ENCODE measurements around the gene GRIK5.
"Not testable (repeated sequence)": the region's sequence is repeated elsewhere in the genome, so short reads cannot be mapped to it uniquely, and the experiment has no call there.

GRIK5 gene

DNA sequence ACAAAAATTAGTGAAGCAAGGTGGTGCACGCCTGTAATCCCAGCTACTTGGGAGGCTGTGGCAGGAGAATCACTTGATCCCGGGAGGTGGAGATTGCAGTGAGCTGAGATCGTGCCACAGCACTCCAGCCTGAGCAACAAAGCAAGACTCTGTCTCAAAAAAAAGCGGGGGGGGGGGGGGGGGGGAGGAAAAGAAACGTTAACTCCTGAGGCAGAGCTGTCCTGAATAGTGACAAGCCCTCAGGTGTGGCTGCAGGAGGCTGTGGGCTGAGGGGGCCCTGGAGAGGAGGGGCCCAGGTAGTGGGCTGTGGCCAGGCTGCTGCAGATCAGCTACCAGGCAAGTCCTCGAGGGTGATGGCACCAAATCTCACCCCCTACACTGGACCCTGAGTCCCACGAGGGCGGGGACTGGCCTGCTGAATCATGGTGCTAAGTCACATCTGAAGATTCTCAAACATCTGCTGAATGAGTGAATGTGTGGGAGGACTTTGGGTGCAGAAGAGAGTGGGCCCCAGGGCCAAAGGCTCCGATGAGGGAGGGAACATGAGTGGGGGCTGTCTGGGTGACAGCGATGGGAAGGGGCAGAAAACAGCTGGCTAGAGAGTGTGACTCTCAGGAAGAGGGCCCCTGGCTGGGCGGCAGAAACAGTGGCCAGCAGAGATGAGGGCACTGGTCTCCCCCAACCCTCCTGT is 51.4 kb downstream of the GRIK5 start:
- no peak for DNase-seq (ENCODE audit: low read depth in 1 of 2, low spot score in 1 of 2)

DNA sequence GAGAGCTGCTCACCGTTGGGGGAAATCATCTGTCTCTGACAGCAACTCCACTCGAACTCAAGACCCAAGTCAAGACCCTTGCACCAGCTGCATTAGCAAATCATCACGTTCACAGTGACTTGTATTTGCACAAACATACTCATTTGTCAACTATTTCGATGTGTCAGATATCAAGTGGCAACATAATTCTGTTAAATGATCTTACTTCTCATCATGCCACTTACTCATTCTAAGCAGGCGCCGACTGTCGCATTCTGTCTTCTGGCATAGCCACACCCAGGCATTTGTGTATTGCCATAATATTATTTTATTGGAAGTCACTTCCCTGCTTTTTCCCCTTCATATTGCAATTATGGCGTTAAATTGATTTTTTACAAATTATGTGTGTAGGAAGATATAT is 53.0 kb downstream of the GRIK5 start:
- no peak for DNase-seq (ENCODE audit: low read depth in 1 of 2, low spot score in 1 of 2)

DNA sequence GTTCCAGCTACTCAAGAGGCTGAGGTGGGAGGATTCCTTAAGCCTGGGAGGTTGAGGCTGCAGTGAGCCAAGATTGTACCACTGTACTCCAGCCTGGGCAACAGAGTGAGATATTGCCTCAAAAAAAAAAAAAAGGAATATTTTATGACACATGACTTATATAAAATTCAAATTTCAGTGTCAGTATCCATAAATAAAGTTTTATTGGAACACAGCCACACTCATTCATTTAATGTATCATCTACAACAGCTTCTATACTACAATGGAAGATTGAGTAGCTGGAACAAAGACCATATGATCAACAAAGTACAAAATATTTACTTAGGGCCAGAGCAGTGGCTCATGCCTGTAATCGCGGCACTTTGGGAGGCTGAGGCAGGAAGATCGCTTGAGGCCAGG is 57.3 kb downstream of the GRIK5 start:
- not testable (repeated sequence) for DNase-seq (ENCODE audit: low read depth in 1 of 2, low spot score in 1 of 2)

DNA sequence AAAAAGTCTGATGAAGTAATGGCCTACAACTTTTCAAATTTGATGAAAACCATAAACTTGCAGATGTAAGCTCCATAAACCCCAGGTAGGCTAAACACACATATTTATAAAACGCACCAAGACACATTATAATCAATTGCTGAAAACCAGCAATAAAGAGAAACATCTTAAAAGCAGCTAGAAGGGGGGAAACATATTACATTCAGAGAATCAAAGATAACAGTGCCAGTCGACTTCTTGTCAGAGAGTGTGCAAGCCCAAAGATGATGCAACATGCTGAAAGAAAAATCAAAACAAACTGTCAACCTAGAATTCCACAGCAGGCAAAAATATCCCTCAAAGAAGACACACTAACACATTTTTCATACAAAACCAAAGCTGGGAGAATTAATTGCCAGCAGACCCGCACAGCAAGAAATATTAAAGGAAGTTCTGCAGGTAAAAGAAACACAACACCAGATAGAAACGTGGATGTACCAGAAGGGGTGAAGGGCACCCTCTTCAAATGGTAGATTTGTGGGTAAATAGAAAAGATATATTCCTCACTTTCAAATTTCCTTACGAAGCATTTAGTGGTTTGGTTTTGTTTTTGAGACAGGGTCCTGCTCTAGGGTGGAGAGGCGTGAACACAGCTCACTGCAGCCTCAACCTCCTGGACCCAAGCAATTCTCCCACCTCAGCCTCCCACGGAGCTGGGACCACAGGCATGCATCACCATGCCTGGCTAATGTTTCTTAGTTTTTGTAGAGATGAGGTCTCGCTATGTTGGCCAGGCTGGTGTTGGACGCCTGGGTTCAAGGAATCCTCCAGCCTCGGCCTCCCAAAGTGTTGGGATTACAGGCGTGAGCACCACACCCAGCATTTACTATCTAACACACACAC is 59.5 kb downstream of the GRIK5 start:
- no peak for DNase-seq (ENCODE audit: low read depth in 1 of 2, low spot score in 1 of 2)

DNA sequence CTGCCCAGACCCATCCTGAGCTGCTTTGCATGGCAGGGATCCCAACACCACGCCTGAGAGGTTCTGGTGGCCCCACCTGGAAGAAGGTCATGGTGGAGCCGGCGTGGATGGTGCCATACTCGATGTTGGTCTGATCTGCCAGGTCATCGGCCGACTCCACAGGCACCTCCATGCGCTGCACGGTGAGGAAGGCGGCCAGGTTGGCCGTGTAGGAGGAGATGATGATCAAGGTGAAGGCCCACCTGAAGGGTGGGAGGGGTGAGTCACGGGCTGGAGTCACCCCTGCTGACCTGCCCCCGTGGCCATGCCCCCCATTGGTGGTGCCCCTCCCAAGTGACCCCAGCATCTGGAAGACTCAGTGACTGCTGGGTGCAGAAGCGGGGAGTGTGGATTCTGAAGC is 63.4 kb downstream of the GRIK5 start:
- DNase-seq (ENCODE audit: low read depth in 1 of 2, low spot score in 1 of 2) = no peak

DNA sequence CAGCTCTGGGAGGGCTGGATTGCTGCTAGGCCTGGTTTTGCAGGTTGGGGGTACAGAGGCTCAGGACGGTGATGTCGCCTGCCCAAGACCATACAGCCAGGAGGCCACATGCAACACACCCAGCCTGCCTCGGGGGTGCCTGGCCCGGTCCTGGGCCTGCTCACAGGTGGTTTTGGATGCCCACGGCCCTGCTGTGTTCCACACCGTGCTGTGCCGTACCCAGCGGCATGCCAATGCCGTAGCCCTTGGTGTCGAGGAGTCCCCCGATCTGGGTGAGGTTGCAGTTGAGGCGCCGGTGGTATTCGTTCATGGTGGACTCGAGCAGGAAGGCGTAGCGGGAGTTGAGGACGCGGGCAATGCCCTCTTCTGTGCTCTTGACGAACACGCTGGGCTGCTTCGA is 64.5 kb downstream of the GRIK5 start:
- no peak for DNase-seq (ENCODE audit: low read depth in 1 of 2, low spot score in 1 of 2)

DNA sequence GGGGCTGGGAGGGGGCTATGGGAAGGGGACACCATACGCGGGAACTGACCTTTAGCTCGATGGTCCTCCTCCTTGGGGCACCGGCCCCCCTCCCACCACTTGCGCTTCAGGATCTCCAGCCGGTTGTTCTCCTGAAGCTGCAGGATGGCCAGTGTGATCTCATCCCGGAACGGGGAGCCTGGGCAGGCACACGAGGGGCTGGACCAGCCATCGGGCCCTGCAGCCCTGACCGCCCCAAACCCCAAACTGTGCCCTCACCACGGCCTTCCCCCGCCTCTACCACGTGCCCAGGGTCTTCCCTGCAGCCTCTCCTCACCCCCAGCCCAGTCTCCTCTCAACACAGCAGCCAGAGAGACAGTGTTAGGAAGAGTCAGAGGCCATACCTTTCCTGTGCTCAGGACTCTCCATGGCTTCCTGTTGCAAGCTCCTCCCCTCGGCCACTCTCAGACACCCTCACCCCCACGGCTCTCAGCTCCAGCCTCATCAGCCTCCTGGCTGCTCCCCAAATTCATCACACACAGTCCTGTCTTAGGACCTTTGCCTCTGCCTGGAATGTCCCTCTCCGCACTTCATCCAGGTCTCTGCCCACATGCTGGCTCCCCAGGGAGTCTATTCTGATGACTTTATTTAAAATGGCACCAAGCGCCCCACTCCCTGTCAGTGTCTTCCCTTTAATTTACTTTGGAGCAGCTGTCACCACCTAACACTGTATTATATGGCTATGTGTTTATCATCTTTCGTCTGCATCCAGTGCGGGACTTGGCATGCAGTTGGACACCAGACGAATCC is 66.3 kb downstream of the GRIK5 start:
- no peak for DNase-seq (ENCODE audit: low read depth in 1 of 2, low spot score in 1 of 2)

DNA sequence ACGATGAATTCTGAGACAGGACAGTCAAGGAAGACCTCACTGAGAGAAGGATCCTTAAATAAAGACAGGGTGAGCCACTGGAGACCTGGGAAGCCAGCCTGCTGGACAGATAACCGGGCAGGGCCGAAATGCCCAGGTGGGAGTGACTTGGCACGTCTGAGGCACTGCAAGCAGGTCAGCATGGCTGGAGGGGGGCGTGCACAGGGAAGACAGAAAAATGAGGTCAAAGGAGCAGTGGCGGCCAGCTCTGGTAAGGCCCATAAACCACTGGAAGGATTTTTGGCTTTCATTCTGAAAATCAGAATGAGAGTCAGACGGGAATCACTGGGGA is 70.2 kb downstream of the GRIK5 start:
- no peak for DNase-seq (ENCODE audit: low read depth in 1 of 2, low spot score in 1 of 2)

DNA sequence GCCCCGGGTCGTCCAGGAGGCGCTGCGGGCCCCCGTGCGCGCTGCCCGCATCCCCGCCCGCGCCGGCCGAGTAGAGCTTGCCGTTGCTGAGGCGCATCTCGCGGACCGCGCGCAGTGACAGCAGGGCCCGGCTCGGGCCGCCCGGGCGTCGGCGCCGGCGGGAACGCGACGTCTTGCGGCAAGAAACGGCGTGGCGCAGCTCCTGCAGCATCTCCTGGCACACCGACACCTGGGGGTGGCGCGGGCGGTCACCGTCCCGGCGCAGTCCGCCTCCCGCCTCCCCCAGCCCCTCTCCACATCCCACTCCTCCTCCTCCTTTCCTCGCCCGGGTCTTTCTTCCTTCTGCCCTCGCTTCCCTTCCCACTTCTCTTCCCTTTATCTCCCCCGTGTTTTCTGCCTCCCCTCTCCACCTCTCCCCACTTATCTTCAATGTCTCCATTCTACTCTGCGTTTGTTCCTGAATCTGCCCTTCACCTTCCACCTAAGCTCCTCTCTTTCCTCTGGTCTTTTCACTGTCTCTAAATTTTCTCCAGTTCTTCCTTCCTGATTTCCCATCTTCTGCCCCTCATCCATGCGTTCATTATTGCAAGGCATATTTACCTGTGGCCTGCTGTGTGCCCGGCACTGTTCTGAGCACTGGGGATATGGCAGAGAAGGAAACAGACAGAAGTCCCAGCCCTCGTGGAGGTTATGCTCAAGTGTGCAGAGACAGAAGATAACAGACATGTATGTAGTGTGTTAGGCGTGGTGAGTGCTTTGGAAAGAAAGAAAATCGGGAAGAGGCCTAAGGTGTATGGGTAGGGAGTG is 70.7 kb downstream of the GRIK5 start:
- no peak for DNase-seq (ENCODE audit: low read depth in 1 of 2, low spot score in 1 of 2)

DNA sequence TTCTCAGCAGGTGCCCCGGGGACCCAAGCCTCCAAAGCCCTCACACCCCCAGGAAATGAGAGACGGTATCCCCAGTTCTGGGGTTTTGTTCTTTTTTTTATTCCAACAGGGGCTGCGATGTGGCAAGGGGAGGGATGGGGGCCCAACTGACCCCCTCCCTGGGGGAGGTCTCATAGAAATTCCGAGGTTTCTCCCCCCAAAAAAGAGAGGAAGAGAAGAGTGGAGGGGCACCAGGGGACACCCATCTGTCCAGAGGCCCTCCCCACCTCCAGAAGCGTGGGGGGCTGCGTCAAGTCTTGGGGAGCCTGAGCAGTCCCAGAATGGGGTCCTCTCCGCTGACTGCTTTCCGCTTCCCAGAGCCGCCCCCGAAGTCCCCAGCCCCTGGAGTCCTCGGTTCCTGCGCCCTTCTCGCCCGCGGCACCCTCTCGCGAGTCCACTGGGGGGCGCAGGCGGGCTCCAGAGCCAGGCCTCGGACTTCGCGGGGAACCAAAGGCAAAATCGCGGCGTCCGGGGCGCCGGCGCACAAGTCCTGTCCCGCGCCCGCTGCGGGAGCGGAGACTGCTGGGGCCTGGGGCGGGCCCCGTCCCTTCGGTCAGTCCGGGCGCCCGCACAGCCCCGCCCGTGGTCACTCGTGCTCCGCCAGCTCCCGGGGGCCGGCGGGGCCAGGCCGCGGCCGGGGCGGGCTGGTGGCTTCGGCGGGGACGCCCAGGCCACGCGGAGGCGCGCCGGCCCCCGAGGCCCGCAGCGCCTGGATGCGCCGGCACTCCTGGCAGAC is 71.6 kb downstream of the GRIK5 start:
- no peak for DNase-seq (ENCODE audit: low read depth in 1 of 2, low spot score in 1 of 2)

DNA sequence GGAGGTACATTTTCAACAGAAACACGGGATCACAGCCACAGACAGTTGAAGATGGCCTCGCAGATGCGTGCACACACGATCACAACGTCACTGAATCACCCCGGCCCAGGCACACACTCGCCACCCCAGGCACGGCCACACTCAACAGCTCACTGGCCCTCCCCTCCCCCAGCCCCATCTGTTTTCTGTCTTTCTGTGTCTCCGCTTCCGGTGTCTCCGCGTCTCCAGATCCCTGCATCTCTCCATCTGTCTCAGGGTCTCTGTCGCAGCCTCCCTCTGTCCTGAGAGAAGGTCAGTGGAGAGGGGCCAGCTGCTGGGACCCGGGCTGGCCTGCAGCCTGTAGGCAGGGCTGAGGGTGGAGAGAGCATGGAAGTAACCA is 72.2 kb downstream of the GRIK5 start:
- no peak for DNase-seq (ENCODE audit: low read depth in 1 of 2, low spot score in 1 of 2)

DNA sequence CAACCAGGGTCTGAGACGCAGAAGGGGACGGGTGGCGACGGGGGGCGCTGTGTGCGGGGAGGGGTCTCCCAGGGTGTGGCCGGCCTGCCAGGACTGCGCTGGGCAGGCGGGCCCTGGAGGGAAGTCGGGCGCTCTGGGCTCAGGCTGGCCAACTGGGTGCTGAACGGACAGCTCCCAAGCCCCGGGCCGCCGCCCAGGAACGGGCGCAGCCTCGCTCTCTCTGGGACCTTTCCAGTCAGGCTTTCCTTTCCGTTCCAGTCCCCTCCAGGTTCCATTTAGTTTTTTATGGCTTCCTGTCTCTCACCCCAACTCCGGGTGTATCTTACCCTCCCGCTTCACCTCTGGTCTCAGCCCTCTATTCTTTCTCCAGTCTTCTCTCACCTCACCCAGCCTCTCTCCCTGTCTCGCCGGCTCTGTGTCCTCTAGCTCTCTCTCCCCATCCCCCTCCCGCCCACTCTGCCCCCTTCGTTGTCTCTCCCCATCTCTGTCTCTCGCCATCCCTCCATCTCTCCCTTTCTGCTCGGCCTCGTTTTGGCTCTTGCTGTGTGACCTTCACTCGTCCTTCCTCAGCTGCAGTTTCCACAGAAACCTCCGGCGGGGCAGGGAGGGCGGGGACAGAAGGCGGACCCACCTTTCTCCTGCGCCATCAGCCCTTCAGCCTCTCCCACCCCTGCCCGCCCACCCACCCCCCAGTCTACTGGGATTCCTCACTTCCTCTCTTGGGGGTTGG is 72.7 kb downstream of the GRIK5 start:
- no peak for DNase-seq (ENCODE audit: low read depth in 1 of 2, low spot score in 1 of 2)

DNA sequence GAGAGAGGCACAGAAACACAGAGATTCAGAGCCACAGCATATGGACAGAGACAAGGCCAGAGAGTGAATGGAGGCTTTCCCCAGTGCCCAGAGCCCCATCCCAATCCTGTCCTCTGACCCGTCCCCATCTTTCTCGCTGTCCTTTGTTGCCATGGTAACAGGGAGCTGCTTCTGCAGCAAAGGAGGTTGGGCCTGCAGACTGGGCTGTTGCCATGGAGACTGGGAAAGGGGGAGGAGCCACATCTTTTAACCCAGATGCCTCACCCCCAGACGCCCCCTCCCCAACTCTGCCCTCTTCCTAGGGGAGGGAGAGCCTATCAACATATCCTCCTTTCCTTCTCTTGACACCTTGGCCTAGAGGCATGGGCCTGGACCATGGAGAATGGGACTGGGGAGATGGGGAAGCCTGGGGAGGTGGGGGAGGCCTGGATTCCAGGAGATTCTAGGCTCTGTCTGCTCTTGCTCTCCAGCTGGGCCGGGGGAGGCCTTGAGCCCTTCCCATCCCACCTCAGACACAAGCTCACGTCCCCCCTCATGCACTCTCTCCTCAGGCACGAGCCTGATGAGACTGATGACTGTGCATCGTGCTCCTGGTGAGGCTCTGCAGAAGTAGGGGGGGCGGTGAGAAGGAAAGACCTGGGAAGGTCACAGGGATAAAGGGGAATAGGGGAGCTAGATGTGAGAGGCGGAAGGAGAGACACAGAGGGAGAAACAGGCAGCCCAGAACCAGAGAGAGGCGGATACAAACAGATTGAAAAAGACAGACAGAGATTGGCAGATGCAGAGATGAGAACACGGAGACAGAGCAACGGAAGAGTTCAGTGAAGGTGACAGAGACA is 73.8 kb downstream of the GRIK5 start:
- DNase-seq (ENCODE audit: low read depth in 1 of 2, low spot score in 1 of 2) = no peak

DNA sequence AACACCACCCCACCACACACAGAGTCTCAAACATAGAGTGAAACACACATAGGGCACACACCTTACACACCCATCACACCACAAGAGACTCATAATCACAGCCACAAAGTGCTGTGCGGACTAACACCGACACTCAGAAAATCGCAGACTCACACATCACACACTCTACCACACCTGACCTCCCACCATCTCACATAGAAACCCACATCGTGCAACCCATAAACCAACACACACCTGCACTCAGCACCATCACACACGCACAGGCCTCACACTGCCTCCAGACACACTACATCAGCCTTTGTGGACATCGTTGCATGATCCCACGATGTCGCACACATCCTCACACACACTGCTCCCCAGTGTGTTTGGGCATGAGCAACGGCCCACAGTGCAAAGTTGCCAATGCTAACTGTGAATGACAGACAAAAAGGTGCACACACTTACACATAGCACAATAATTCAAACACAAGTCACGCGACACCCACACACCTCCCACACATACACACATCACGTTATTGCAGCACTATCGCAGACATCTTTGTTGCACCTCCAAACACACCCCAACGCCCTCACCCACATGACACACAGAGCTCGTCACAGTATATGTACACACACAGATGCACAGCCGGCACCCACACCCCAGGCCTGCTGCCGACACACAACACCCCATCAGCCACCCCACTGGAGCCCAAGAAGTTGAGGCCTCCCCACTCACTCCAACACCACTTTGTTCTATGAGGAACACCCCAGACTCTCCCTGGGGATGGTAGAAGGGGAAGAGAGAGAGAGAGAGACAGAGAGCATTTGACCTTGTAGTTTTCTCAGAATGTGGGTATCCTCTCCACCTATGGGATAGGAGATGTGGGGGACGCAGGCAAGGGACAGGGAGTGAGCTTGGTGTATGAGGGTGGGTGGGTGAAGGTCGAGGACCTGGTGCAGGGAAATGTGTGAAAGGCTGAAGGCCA is 74.7 kb downstream of the GRIK5 start:
- no peak for DNase-seq (ENCODE audit: low read depth in 1 of 2, low spot score in 1 of 2)

DNA sequence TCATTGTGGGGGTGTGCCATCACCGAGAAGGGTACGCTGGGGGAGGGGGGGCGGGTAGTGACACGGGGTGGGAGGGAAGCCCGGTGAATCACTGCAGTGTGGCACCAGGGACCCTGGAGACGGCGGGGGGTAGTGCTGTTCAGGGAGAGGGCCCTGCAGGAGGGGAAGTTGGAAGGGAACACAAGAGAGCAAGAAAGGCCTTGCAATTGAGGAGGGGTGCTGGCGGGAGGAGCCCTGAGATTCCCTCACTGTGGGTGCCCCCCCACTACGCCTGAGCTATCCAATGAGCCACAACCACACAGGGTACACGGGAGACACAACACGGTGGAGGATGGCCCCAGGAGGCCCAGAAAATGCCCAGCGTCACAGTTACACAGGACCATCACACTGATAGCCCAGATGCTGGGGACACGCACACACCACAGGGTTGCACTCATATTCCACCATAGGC is 75.5 kb downstream of the GRIK5 start:
- no peak for DNase-seq (ENCODE audit: low read depth in 1 of 2, low spot score in 1 of 2)

DNA sequence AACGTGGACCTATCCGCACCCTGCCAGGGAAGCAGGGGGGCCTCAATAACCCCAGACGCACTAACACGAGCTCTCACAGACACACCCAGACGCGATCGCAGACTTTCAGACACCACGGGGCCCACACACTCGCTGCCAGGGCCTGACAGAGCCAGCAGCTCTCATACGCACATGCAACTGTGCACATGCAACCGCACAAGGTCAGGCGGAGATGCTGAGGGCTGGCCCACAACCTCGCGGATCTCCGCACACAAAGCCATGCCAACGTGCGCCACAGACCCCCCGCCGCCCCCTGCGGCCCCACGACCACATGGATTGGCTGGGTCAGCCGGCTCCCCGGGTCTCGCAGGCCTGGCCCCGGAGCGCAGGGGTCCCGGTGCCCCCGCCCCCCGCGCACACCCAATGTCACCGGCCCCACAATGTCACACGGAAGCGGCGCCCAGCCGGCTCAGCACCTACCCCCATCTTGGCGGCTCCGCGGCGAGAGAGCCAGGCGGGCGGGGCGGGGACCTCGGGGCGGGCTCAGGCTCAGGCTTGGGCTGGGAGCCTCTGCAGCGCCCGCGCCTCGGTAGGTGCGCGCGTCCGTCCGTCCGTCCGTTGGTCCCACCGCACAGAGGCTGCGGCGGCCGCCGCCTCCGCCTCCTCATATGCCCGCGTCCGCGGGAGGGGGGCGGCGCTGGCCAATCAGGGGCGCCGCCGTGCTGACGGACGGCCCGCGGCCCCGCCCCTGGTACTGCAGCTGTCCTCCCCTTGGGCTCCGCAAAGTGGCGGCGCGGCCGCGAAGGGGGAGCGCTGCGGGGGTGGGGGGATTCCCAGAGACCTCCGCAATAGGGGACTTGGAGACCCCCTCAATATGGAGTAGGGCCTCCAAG is 76.2 kb downstream of the GRIK5 start, which contains the start of gene ATP1A3:
ATP1A3 (minus strand) TSS at position 619 of the 872 bp plus-strand sequence; CDS start at position 465, 154 bp downstream.
- peak; percentile 15 to 44 for DNase-seq (ENCODE audit: low read depth in 1 of 2, low spot score in 1 of 2)

All from activated T-helper 1 cell treated with anti-CD3 and anti-CD28 coated beads, Interleukin-2, amount 50 U/mL, for 16 hours (primary cell).